ENCODE data around the gene ABHD2.

DNA sequence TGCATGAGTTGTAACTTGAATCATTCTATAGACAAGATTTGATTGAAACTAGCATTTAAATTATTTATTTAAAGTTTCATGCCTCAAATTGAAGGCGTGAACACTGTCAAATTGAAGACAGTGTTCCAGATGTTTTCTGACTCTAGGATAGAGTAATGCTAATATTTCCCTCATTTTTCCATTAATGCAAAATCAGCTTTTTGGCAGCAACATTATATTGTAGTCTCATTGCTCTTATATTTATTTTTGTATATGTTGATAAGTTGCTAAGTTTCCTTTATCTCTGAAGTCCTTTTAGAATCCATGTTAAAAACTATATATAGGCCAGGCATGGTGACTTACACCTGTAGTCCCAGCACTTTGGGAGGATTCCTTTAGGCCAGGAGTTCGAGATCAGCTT is 160.3 kb downstream of the ABHD2 start:
- TF ChIP-seq SP1 (CRISPR knock-in tag; conservative IDR thresholded peaks at IDR 0.05) (no peak), CBFB (CRISPR knock-in tag; IDR thresholded peaks at IDR 0.05; ENCODE audit: low read depth) (no peak), NR1H2 (CRISPR knock-in tag; IDR thresholded peaks at IDR 0.05) (no peak), ETV6 (CRISPR knock-in tag; IDR thresholded peaks at IDR 0.05) (no peak), ZNF263 (CRISPR knock-in tag; IDR thresholded peaks at IDR 0.05; ENCODE audit: low read depth) (no peak)
- TF ChIP-seq, protein P1, sequence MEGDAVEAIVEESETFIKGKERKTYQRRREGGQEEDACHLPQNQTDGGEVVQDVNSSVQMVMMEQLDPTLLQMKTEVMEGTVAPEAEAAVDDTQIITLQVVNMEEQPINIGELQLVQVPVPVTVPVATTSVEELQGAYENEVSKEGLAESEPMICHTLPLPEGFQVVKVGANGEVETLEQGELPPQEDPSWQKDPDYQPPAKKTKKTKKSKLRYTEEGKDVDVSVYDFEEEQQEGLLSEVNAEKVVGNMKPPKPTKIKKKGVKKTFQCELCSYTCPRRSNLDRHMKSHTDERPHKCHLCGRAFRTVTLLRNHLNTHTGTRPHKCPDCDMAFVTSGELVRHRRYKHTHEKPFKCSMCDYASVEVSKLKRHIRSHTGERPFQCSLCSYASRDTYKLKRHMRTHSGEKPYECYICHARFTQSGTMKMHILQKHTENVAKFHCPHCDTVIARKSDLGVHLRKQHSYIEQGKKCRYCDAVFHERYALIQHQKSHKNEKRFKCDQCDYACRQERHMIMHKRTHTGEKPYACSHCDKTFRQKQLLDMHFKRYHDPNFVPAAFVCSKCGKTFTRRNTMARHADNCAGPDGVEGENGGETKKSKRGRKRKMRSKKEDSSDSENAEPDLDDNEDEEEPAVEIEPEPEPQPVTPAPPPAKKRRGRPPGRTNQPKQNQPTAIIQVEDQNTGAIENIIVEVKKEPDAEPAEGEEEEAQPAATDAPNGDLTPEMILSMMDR (IDR thresholded peaks at IDR 0.05): no peak
- TF ChIP-seq, protein P2, sequence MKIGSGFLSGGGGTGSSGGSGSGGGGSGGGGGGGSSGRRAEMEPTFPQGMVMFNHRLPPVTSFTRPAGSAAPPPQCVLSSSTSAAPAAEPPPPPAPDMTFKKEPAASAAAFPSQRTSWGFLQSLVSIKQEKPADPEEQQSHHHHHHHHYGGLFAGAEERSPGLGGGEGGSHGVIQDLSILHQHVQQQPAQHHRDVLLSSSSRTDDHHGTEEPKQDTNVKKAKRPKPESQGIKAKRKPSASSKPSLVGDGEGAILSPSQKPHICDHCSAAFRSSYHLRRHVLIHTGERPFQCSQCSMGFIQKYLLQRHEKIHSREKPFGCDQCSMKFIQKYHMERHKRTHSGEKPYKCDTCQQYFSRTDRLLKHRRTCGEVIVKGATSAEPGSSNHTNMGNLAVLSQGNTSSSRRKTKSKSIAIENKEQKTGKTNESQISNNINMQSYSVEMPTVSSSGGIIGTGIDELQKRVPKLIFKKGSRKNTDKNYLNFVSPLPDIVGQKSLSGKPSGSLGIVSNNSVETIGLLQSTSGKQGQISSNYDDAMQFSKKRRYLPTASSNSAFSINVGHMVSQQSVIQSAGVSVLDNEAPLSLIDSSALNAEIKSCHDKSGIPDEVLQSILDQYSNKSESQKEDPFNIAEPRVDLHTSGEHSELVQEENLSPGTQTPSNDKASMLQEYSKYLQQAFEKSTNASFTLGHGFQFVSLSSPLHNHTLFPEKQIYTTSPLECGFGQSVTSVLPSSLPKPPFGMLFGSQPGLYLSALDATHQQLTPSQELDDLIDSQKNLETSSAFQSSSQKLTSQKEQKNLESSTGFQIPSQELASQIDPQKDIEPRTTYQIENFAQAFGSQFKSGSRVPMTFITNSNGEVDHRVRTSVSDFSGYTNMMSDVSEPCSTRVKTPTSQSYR (CRISPR knock-in tag; IDR thresholded peaks at IDR 0.05): no peak
- TF ChIP-seq, protein P3, sequence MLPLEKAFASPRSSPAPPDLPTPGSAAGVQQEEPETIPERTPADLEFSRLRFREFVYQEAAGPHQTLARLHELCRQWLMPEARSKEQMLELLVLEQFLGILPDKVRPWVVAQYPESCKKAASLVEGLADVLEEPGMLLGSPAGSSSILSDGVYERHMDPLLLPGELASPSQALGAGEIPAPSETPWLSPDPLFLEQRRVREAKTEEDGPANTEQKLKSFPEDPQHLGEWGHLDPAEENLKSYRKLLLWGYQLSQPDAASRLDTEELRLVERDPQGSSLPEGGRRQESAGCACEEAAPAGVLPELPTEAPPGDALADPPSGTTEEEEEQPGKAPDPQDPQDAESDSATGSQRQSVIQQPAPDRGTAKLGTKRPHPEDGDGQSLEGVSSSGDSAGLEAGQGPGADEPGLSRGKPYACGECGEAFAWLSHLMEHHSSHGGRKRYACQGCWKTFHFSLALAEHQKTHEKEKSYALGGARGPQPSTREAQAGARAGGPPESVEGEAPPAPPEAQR (CRISPR knock-in tag; IDR thresholded peaks at IDR 0.05): no peak
- TF ChIP-seq, protein P4, sequence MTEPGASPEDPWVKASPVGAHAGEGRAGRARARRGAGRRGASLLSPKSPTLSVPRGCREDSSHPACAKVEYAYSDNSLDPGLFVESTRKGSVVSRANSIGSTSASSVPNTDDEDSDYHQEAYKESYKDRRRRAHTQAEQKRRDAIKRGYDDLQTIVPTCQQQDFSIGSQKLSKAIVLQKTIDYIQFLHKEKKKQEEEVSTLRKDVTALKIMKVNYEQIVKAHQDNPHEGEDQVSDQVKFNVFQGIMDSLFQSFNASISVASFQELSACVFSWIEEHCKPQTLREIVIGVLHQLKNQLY (CRISPR knock-in tag; IDR thresholded peaks at IDR 0.05): no peak
- TF ChIP-seq, protein P5, sequence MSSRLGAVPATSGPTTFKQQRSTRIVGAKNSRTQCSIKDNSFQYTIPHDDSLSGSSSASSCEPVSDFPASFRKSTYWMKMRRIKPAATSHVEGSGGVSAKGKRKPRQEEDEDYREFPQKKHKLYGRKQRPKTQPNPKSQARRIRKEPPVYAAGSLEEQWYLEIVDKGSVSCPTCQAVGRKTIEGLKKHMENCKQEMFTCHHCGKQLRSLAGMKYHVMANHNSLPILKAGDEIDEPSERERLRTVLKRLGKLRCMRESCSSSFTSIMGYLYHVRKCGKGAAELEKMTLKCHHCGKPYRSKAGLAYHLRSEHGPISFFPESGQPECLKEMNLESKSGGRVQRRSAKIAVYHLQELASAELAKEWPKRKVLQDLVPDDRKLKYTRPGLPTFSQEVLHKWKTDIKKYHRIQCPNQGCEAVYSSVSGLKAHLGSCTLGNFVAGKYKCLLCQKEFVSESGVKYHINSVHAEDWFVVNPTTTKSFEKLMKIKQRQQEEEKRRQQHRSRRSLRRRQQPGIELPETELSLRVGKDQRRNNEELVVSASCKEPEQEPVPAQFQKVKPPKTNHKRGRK (CRISPR knock-in tag; IDR thresholded peaks at IDR 0.05; ENCODE audit: borderline replicate concordance): no peak
- TF ChIP-seq, protein P6, sequence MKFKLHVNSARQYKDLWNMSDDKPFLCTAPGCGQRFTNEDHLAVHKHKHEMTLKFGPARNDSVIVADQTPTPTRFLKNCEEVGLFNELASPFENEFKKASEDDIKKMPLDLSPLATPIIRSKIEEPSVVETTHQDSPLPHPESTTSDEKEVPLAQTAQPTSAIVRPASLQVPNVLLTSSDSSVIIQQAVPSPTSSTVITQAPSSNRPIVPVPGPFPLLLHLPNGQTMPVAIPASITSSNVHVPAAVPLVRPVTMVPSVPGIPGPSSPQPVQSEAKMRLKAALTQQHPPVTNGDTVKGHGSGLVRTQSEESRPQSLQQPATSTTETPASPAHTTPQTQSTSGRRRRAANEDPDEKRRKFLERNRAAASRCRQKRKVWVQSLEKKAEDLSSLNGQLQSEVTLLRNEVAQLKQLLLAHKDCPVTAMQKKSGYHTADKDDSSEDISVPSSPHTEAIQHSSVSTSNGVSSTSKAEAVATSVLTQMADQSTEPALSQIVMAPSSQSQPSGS (CRISPR knock-in tag; IDR thresholded peaks at IDR 0.05; ENCODE audit: borderline replicate concordance, low read depth): no peak
- TF ChIP-seq, protein P7, sequence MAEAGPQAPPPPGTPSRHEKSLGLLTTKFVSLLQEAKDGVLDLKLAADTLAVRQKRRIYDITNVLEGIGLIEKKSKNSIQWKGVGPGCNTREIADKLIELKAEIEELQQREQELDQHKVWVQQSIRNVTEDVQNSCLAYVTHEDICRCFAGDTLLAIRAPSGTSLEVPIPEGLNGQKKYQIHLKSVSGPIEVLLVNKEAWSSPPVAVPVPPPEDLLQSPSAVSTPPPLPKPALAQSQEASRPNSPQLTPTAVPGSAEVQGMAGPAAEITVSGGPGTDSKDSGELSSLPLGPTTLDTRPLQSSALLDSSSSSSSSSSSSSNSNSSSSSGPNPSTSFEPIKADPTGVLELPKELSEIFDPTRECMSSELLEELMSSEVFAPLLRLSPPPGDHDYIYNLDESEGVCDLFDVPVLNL (CRISPR knock-in tag; IDR thresholded peaks at IDR 0.05; ENCODE audit: borderline replicate concordance, low read depth): no peak
- TF ChIP-seq, protein P8, sequence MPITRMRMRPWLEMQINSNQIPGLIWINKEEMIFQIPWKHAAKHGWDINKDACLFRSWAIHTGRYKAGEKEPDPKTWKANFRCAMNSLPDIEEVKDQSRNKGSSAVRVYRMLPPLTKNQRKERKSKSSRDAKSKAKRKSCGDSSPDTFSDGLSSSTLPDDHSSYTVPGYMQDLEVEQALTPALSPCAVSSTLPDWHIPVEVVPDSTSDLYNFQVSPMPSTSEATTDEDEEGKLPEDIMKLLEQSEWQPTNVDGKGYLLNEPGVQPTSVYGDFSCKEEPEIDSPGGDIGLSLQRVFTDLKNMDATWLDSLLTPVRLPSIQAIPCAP (CRISPR knock-in tag; IDR thresholded peaks at IDR 0.05): no peak
